Measurements from ENCODE around the gene GGN. TPM values are rescaled to one million over a fixed set of nuclear protein-coding genes. Genes with fewer than 3 reads are reported as not detected.
"Not testable (repeated sequence)": the region's sequence is repeated elsewhere in the genome, so short reads cannot be mapped to it uniquely, and the experiment has no call there.

Gene GGN
- total and polyA plus RNA-seq, 2 of the 13 experiments (the other 11 are each of a cell fraction or from before 2014, with no cell fraction given) = not detected

DNA sequence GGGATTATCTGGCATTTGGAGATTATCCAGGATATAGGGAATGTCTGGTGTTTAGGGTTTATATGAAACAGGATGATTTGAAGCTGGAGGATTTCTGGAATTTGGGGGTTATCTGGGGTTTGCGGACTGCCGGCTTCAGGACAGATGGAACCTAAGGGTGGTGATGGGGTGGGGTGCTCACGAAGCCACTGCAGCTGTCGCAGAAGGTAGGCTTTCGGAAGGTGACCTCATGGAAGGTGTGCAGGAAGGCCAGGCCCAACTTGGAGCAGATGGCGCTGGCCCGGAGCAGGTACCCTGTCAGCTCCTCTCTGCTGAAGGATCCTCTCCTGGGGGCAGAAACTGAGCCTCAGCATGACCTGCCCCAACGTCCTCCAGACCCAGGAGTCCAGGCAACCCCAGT lies 24.7 kb upstream of the GGN start (continued):
- TF ChIP-seq DR1 (CRISPR knock-in tag; IDR thresholded peaks at IDR 0.05) = no peak
- TF ChIP-seq MIER2 (CRISPR knock-in tag; IDR thresholded peaks at IDR 0.05) = no peak
- no peak for TF ChIP-seq PITX1 (CRISPR knock-in tag; IDR thresholded peaks at IDR 0.05)
- TF ChIP-seq ESRRA (CRISPR knock-in tag; IDR thresholded peaks at IDR 0.05; ENCODE audit: low read depth) = no peak
- TF ChIP-seq ELK4 (CRISPR knock-in tag; IDR thresholded peaks at IDR 0.05; ENCODE audit: borderline replicate concordance) = no peak
- TF ChIP-seq HOXA9 (CRISPR knock-in tag; IDR thresholded peaks at IDR 0.05; ENCODE audit: borderline replicate concordance) = no peak
- TF ChIP-seq SMAD1 (CRISPR knock-in tag; IDR thresholded peaks at IDR 0.05; ENCODE audit: borderline replicate concordance, low read depth) = no peak
- TF ChIP-seq ZNF33A (CRISPR knock-in tag; IDR thresholded peaks at IDR 0.05; ENCODE audit: borderline replicate concordance) = no peak
- TF ChIP-seq KDM5A (IDR thresholded peaks at IDR 0.05; ENCODE audit: borderline replicate concordance, low read length) = no peak
- no peak for TF ChIP-seq MIER3 (CRISPR knock-in tag; IDR thresholded peaks at IDR 0.05; ENCODE audit: borderline replicate concordance)
- no peak for TF ChIP-seq MXI1 (IDR thresholded peaks at IDR 0.05; ENCODE audit: borderline replicate concordance, low read depth, low read length)
- no peak for TF ChIP-seq FOXM1 (CRISPR knock-in tag; IDR thresholded peaks at IDR 0.05)

- H4K20me1 ChIP-seq (ENCODE audit: insufficient read depth, low read length); H3K9me3 ChIP-seq (ENCODE audit: low read length); H3K9ac ChIP-seq (ENCODE audit: insufficient read depth, low read depth, low read length); H3K79me2 ChIP-seq (ENCODE audit: insufficient read depth, low read length); in situ Hi-C loops (cut with HindIII; ENCODE audit: extremely low pct_ligation_motif_present, low pct_unique_long_range_greater_than_20kb); H3K4me2 ChIP-seq (ENCODE audit: low read depth, low read length); H2AFZ ChIP-seq (ENCODE audit: low read length); H3K36me3 ChIP-seq (replicated peaks in 1 of 2; ENCODE audit: control insufficient read depth in 1 of 2, insufficient read depth in 2 of 2, low read length in 2 of 2); FAIRE-seq; H3K27ac ChIP-seq (ENCODE audit: extremely low read length, insufficient read depth, low read length); BruUV-seq (replicated peaks); ATAC-seq; DNase-seq (ENCODE audit: low spot score); CTCF ChIA-PET (ENCODE audit: low intra/inter-chr PET ratio, low total read pairs); POLR2A ChIA-PET; H3K4me3 ChIP-seq (replicated peaks in 1 of 3; ENCODE audit: insufficient read depth in 1 of 3, low read depth in 2 of 3, low read length in 3 of 3); H3K4me1 ChIP-seq (ENCODE audit: insufficient read depth, low read length); H3K27me3 ChIP-seq (ENCODE audit: control insufficient read depth in 1 of 2, insufficient read depth in 2 of 2, low read length in 2 of 2); intact Hi-C loops (cut with micrococcal nuclease; ENCODE audit: unreplicated experiment); TF ChIP-seq FOXP1 (CRISPR knock-in tag; IDR thresholded peaks at IDR 0.05): not testable (repeated sequence)
- peak; percentile 94 for TF ChIP-seq FOXP1 (IDR thresholded peaks at IDR 0.05)
- 37% methylated on average over 4 of the region's 5 CpGs for WGBS (ENCODE audit: low lambda C conversion rate)
These were observed 24.1 kb upstream of the GGN start for GRCh38 chr19:38411898-38412297.
